Smooth muscle cell (in vitro differentiated cells): Measurements from ENCODE around the gene ZNHIT1. TPM values are rescaled to one million over a fixed set of nuclear protein-coding genes. Genes with fewer than 3 reads are reported as not detected.

ENCODE experiments used
- DNase-seq: peaks from one replicate; lab custom pipeline; 2025; ENCODE audit not compliant: unreplicated experiment; lab: John Stamatoyannopoulos, UW
- H2AFZ ChIP-seq: fragments of 200-600 bp; sonication (generic); 2 replicates; pipeline ENCODE4 v1.6.0; 2016; ENCODE audit warnings: antibody characterized with exemption, low read depth, mild to moderate bottlenecking
- H3F3A ChIP-seq: fragments of 200-600 bp; sonication (generic); 2 replicates; pipeline ENCODE4 v1.6.0; 2017; ENCODE audit warnings: antibody characterized with exemption, low read depth
- H3K27ac ChIP-seq: fragments of 200-600 bp; sonication (generic); 2 replicates; pipeline ENCODE4 v1.5.1; 2016; ENCODE audit warnings: low read depth, mild to moderate bottlenecking
- H3K27me3 ChIP-seq: fragments of 200-600 bp; sonication (generic); 2 replicates; pipeline ENCODE4 v1.6.1; 2016; ENCODE audit warnings: low read depth, mild to moderate bottlenecking
- H3K36me3 ChIP-seq: fragments of 200-600 bp; sonication (generic); 2 replicates; pipeline ENCODE4 v1.5.1; 2016; ENCODE audit warnings: low read depth
- H3K4me1 ChIP-seq: fragments of 200-600 bp; sonication (generic); 2 replicates; pipeline ENCODE4 v1.5.1; 2016; ENCODE audit warnings: low read depth
- H3K4me2 ChIP-seq: fragments of 200-600 bp; sonication (generic); 2 replicates; pipeline ENCODE4 v1.6.0; 2016; ENCODE audit warnings: mild to moderate bottlenecking
- H3K4me3 ChIP-seq: fragments of 200-600 bp; sonication (generic); 2 replicates; pipeline ENCODE4 v1.5.1; 2016; ENCODE audit warnings: mild to moderate bottlenecking
- H3K79me2 ChIP-seq: fragments of 200-600 bp; sonication (generic); 2 replicates; pipeline ENCODE4 v1.6.0; 2016; ENCODE audit warnings: low read depth, mild to moderate bottlenecking
- H3K9ac ChIP-seq: fragments of 200-600 bp; sonication (generic); 2 replicates; pipeline ENCODE4 v1.6.0; 2016; ENCODE audit warnings: low read depth
- H3K9me3 ChIP-seq: fragments of 200-600 bp; sonication (generic); replicated peaks from 2 replicates; pipeline ENCODE4 v1.5.1; 2016; ENCODE audit warnings: low read depth
- H4K20me1 ChIP-seq: fragments of 200-600 bp; sonication (generic); 2 replicates; pipeline ENCODE4 v1.6.0; 2016; ENCODE audit warnings: low read depth
- CTCF ChIP-seq: fragments of 200-600 bp; sonication (generic); IDR thresholded peaks from 2 replicates; pipeline ENCODE4 v1.5.1; 2017; ENCODE audit warnings: borderline replicate concordance, mild to moderate bottlenecking, antibody characterized with exemption; ENCODE audit not compliant: insufficient read depth, poor library complexity, severe bottlenecking
- WGBS: methylation state at CpG from one replicate; pipeline ENCODE4 v1.1.7; 2016; ENCODE audit warnings: low lambda C conversion rate; 5-methylcytosine and 5-hydroxymethylcytosine counted together
- polyA plus RNA-seq: library from polyadenylated mRNA; unstranded; fragments of >200 nt; fragmentation: Nextera tagmentation; extraction: Ambion mirVana; gene quantifications from 2 replicates; pipeline ENCODE4 v1.2.1, GENCODE V29; 2016
- small RNA-seq: library from RNA; depleted of rRNA; stranded (forward); fragments of <200 nt; gene quantifications from one replicate; pipeline ENCODE3, GENCODE V24; 2014
- total RNA-seq: library from RNA; depleted of rRNA; stranded (reverse); fragments of >200 nt; gene quantifications from 2 replicates; pipeline ENCODE4 v1.2.3, GENCODE V29; 2014

ZNHIT1 gene
- total and polyA plus RNA-seq, 2 experiments from 2014 or later, result 100 to 123 TPM

GRCh38 chr7:101269664-101270063, 51.7 kb downstream of the ZNHIT1 start:
- H3K4me2 ChIP-seq, result no peak overlapping the region
- H3K27me3 ChIP-seq, result no peaks in the 10 kb centered on the region
- H3K9me3 ChIP-seq, result no peaks in the 10 kb centered on the region
- 92% methylated on average over 21 of the region's 21 CpGs for WGBS
- no peaks in the 10 kb centered on the region for H3K79me2 ChIP-seq
- DNase-seq, result no peak
- H2AFZ ChIP-seq, result no peak overlapping the region
- H3K4me1 ChIP-seq, result no peaks in the 10 kb centered on the region
- TF ChIP-seq CTCF, result no peak
- no peak overlapping the region for H3K27ac ChIP-seq
- H4K20me1 ChIP-seq, result no peaks in the 10 kb centered on the region
- no peak overlapping the region for H3K9ac ChIP-seq
- no peaks in the 10 kb centered on the region for H3K36me3 ChIP-seq
- H3K4me3 ChIP-seq, result no peak overlapping the region
- H3F3A ChIP-seq, result no peaks in the 10 kb centered on the region

- DNase-seq, result no peak
- H3K9ac ChIP-seq, result no peak overlapping the region
- H2AFZ ChIP-seq, result no peak overlapping the region
- 93% methylated on average over 5 of the region's 5 CpGs for WGBS
- H3K4me3 ChIP-seq, result no peak overlapping the region
- H4K20me1 ChIP-seq, result no peaks in the 10 kb centered on the region
- no peaks in the 10 kb centered on the region for H3K4me1 ChIP-seq
- no peaks in the 10 kb centered on the region for H3F3A ChIP-seq
- H3K4me2 ChIP-seq, result no peak overlapping the region
- H3K27me3 ChIP-seq, result no peaks in the 10 kb centered on the region
- no peak overlapping the region for H3K27ac ChIP-seq
- no peaks in the 10 kb centered on the region for H3K36me3 ChIP-seq
- H3K79me2 ChIP-seq, result no peaks in the 10 kb centered on the region
- no peaks in the 10 kb centered on the region for H3K9me3 ChIP-seq
- TF ChIP-seq CTCF, result no peak
Observed at GRCh38 chr7:101271021-101271420, 53.1 kb downstream of the ZNHIT1 start.

GRCh38 chr7:101273206-101273605, 55.2 kb downstream of the ZNHIT1 start:
- no peak overlapping the region for H3K9ac ChIP-seq
- no peaks in the 10 kb centered on the region for H3K79me2 ChIP-seq
- no peaks in the 10 kb centered on the region for H3K4me1 ChIP-seq
- no peaks in the 10 kb centered on the region for H3F3A ChIP-seq
- H3K27ac ChIP-seq, result no peak overlapping the region
- H3K27me3 ChIP-seq, result no peaks in the 10 kb centered on the region
- TF ChIP-seq CTCF, result no peak
- H3K9me3 ChIP-seq, result no peaks in the 10 kb centered on the region
- no peak overlapping the region for H3K4me2 ChIP-seq
- no peaks in the 10 kb centered on the region for H3K36me3 ChIP-seq
- DNase-seq, result no peak
- no peak overlapping the region for H3K4me3 ChIP-seq
- no peaks in the 10 kb centered on the region for H4K20me1 ChIP-seq
- H2AFZ ChIP-seq, result no peak overlapping the region
- WGBS, result 48% methylated on average over 4 of the region's 4 CpGs

Small RNA genes within 50 kb of the gene (small RNA-seq; reads per million reads assigned to genes)
- gene RNU6-1104P, result not detected

Other genes with a start within 250 kb of the ZNHIT1 start
- gene MUC12, start 248.6 kb upstream of the ZNHIT1 start, total RNA-seq, result 7.6 and 13.5 TPM in 2 replicates
- gene MUC12, start 248.6 kb upstream of the ZNHIT1 start, polyA plus RNA-seq, result 17.1 and 18.0 TPM in 2 replicates
- gene MUC17, start 198.1 kb upstream of the ZNHIT1 start, total RNA-seq, result 0.13 TPM in 1 of 2 replicates, not detected in the other
- 0.06 TPM in 1 of 2 replicates, not detected in the other for gene MUC17, start 198.1 kb upstream of the ZNHIT1 start, polyA plus RNA-seq
- gene TRIM56, start 132.7 kb upstream of the ZNHIT1 start, total RNA-seq, result 2.5 and 5.4 TPM in 2 replicates
- 11.0 and 11.2 TPM in 2 replicates for gene TRIM56, start 132.7 kb upstream of the ZNHIT1 start, polyA plus RNA-seq
- 387 and 435 TPM in 2 replicates for gene SERPINE1, start 91.1 kb upstream of the ZNHIT1 start, total RNA-seq
- gene SERPINE1, start 91.1 kb upstream of the ZNHIT1 start, polyA plus RNA-seq, result 460 and 495 TPM in 2 replicates
- gene AP1S1, start 63.7 kb upstream of the ZNHIT1 start, total RNA-seq, result 104 and 105 TPM in 2 replicates
- gene AP1S1, start 63.7 kb upstream of the ZNHIT1 start, polyA plus RNA-seq, result 44.0 and 51.2 TPM in 2 replicates
- 0.85 TPM in 1 of 2 replicates, not detected in the other for gene VGF, start 52.6 kb upstream of the ZNHIT1 start, total RNA-seq
- 0.20 and 0.25 TPM in 2 replicates for gene VGF, start 52.6 kb upstream of the ZNHIT1 start, polyA plus RNA-seq
- gene NAT16, start 37.9 kb upstream of the ZNHIT1 start, total RNA-seq, result not detected in 2 replicates
- not detected in 2 replicates for gene NAT16, start 37.9 kb upstream of the ZNHIT1 start, polyA plus RNA-seq
- not detected in 2 replicates for gene MOGAT3, start 17.1 kb upstream of the ZNHIT1 start, total RNA-seq
- gene MOGAT3, start 17.1 kb upstream of the ZNHIT1 start, polyA plus RNA-seq, result 0.38 TPM in 1 of 2 replicates, not detected in the other
- gene PLOD3, start 584 bp upstream of the ZNHIT1 start, total RNA-seq, result 58.4 and 63.5 TPM in 2 replicates
- 150 and 168 TPM in 2 replicates for gene PLOD3, start 584 bp upstream of the ZNHIT1 start, polyA plus RNA-seq
- gene CLDN15, start 19.6 kb downstream of the ZNHIT1 start, total RNA-seq, result 4.0 and 12.2 TPM in 2 replicates
- gene CLDN15, start 19.6 kb downstream of the ZNHIT1 start, polyA plus RNA-seq, result 3.0 and 8.7 TPM in 2 replicates
- 97.7 and 98.4 TPM in 2 replicates for gene FIS1, start 26.9 kb downstream of the ZNHIT1 start, total RNA-seq
- 174 and 200 TPM in 2 replicates for gene FIS1, start 26.9 kb downstream of the ZNHIT1 start, polyA plus RNA-seq
- gene IFT22, start 103.6 kb downstream of the ZNHIT1 start, total RNA-seq, result 36.8 and 52.7 TPM in 2 replicates
- 46.2 and 51.9 TPM in 2 replicates for gene IFT22, start 103.6 kb downstream of the ZNHIT1 start, polyA plus RNA-seq
- gene COL26A1, start 144.7 kb downstream of the ZNHIT1 start, total RNA-seq, result 4.9 and 6.1 TPM in 2 replicates
- 7.4 and 13.2 TPM in 2 replicates for gene COL26A1, start 144.7 kb downstream of the ZNHIT1 start, polyA plus RNA-seq